Activated CD4-positive, alpha-beta T cell treated with anti-CD3 and anti-CD28 coated beads, Interleukin-2, Interleukin-4, amounts not matched to agents 100 ng/mL and 50 ng/mL, durations not matched to agents 16 hours and 8 hours (primary cell): ENCODE results near the gene ARL4A.

Source experiments
- DNase-seq: peaks from one replicate; pipeline ENCODE4 v3.0.0-alpha.2; 2020; ENCODE audit warnings: low spot score

Gene ARL4A

GRCh38 chr7:12703881-12704280, 16.4 kb downstream of the ARL4A start:
- no peak for DNase-seq

DNA sequence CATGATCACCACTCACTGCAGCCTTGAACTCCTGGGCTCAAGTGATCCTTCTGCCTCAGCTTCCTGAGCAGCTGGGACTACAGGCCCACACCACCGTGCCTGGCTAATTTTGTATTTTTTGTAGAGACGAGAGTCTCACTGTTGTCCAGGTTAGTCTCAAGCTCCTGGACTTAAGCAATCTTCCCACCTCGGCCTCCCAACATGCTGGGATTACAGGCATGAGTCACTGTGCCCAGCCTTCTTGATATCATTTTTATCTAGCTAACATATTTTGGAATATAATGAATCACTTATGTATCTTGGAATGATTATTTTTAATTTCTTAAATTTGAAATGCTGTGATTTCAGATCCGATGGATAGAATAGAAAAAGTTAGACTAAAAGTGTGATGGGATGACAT, 18.4 kb downstream of the ARL4A start:
- no peak for DNase-seq

DNA sequence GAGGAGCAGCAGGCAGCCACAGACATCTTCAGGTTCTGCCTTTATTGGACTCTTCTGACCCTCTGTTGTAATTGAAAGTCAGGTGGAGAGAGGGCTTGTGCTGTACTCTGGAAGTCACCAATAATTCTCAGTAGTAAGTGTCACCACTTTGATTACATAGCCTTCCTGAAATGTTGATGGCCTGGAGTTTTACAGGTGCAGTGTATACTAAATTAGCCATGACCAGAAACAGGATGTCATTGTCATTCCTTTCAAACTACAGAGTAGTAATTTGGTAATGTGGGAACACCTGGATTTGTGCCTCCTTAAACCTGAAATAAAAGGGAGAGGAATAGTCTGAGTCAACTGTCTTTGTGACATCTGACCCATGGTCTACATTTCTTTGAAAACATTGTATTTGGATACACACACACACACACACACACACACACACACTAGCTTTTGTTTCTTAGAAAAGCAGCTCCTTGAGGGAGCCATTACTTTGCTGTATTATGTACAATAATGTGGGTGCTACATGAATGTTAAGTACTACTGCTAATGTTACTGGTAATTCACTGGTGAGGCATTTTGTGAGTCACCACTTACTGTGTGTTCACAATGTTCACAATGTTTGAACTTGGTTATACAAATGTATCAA, 19.6 kb downstream of the ARL4A start:
- no peak for DNase-seq

DNA sequence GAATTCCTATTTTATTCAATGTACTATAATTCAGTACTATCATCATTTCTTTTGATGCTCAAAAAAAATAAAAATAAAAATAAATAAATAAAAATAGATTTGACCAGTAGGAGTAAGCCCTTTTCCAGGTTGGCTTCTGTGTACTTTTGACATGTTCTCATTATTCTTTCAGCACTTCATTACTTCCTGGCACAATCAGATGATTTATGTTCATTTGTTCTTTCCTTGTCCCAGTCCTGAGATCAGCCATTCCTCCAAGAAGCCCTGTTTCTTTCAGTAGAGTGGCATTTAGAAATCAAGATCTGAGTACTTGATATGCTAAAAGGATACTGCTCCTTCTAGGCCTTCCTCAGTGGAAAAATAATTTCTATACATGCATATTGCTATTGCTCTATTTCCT, 20.9 kb downstream of the ARL4A start:
- no peak for DNase-seq

GRCh38 chr7:12709726-12710502, 22.5 kb downstream of the ARL4A start:
- no peak for DNase-seq

- no peak for DNase-seq
Observed at GRCh38 chr7:12711124-12711523, 23.7 kb downstream of the ARL4A start.

DNA sequence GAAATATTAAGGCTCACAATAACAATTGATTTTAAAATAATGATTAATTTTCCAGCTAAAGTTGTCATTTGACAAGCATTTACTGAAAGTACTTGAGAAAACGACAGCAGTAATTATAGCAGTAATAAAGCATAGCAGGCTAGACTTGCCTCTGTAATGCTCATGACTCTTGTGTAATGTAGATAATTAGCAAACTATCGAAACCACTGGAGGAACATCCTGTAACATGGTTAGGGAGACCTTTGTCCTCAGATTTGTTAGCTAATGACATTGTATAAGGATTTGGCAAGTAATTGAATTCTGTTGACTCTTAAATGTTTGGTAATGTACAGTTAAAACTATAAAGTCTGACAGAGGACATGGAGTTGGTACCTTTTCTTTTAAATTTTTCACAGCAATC, 24.8 kb downstream of the ARL4A start:
- no peak for DNase-seq

DNA sequence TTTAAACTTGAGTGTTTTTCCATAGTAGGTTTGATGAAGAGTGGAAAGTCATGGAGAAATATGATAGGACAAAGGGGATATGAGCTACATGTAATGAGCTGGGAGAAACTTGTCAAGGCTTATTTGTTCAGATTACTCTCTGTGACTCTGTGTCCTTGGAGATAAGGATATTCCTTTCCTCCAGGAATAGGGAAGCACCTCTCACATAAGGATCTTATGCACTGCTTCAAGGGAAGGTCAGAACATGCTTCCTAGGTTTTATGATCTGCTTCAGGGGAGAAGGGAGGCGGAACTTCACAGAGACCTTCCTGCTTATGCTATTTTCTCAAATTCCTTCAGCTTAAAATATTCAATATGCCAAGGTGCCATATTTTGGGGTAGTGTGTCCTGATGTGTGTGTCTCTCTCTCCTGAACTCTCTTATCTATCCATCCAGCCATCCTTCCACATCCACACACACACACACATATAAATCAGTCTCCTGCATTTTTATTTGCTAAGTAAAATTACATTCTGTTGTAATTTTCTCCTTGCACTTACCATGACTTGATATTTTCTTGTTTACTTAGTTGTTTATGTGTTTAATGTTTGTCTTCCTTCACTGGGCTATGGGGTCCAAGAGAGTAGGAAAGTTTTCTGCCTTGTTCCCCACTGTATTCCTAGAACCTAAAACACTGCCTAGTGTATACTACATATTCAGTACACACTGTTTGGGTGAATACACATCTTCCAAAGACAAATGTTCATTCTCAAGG, 26.4 kb downstream of the ARL4A start:
- no peak for DNase-seq

- DNase-seq: no peak
Observed at GRCh38 chr7:12714379-12714737, 26.9 kb downstream of the ARL4A start.

DNA sequence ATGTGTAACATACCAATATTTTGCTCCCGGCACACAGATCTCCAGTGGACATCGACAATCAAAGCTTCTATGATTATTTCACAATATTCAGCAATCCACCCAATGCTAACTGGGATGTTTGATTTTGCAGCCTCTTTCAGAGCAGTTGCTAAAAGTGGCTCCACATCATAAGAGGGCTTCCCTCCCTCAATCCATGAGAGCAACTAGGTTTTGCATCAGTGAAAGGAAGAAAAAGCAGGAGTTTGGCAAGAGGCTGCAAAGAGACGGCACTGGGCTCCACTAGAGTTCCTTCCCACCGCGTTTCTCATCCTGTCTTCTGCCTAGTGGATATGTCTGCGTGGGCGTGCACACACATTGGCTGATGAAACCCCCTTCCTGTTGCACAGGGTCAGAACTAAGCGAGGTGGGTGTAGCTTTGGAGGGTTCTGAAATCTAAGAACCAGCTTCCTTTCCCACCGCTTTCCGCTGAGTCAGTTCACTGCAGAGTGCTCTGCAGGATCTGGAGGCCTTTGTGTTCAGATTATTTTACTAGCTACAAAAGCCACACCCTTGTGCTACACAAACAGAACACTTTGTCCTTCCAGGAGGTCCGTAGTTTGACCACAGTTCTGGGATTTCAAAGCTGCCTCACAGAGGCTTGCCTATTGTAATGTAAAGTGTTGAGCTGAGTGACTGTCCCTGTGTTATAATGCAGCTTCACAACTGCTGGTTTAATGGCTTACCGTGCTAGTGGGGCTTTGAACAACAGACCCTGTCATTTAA, 28.1 kb downstream of the ARL4A start:
- peak; percentile 31 for DNase-seq

- no peak for DNase-seq
Observed at GRCh38 chr7:12716134-12716681, 28.8 kb downstream of the ARL4A start.

- DNase-seq: no peak
Observed at GRCh38 chr7:12716722-12717121, 29.3 kb downstream of the ARL4A start.

DNA sequence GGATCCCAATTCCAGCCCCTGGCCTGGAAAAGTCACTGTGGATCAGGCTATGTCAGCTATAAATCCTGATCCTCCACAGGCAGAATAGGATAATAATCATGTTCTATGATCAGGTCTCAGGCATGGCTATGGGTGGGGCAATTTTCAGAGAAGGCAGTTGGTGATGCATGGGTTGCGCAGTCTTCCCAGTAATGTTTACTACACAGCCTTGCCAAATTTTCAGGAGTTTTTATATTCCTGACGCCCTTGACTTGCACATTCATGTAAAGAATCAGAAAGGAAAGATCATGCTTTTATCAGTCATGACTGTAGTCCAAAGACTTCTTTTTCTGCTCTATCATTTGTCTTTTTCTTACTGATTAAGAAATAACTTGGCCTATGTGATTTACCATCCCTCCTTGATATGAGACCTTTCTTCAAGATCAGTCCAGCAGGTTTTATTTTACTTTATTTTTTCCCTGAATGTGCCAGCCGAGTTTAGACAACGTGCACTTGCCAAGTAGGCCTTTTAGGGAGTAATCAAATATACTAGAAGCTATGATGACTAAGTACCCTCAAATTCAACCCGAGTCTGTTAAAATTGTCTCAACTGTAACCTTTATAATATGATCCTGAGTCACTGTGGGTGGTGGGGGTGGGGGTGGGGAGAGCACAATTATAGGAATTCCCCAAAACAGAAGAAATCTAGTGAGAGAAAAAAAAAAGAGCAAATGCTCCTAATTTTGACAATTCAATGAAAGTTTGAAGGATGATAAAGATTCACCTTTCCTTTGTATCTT, 31.9 kb downstream of the ARL4A start:
- no peak for DNase-seq

GRCh38 chr7:12719981-12720865, 32.8 kb downstream of the ARL4A start:
- no peak for DNase-seq

- DNase-seq: no peak
Observed at GRCh38 chr7:12721286-12721830, 33.9 kb downstream of the ARL4A start.

GRCh38 chr7:12722136-12722535, 34.7 kb downstream of the ARL4A start:
- no peak for DNase-seq

GRCh38 chr7:12722636-12723605, 35.5 kb downstream of the ARL4A start:
- peak; percentile 4 for DNase-seq

GRCh38 chr7:12725575-12726316, 38.3 kb downstream of the ARL4A start:
- no peak for DNase-seq
